ENCODE data around the gene HTR3D. TPM values are rescaled to one million over a fixed set of nuclear protein-coding genes. Genes with fewer than 3 reads are reported as not detected.

HTR3D gene
- total RNA-seq, 4 donors from 2014 or later, result not detected

DNA sequence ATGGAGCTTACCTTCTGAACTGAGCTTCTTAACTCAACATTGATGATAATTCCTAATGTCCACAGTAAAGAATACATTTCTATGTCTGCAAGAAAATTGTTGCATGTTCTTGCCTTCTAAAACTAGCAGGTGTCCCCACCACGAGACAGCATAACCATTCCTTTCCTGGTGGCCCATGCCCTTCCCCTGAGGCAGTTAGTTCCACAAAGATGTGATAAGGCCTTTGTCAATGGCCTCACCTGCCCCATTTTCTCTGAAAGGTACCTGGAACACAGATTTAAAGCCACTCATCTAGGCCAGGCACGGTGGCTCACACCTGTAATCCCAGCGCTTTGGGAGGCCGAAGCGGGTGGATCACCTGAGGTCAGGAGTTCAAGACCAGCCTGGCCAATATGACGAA lies 44.4 kb downstream of the HTR3D start:
- H3K27me3 ChIP-seq, result no peaks in the 10 kb centered on the region
- no peak for ATAC-seq
- no peaks in the 10 kb centered on the region for H3K9me3 ChIP-seq
- no peaks in the 10 kb centered on the region for H3K4me1 ChIP-seq
- 97 to 100% methylated on average over 3 to 4 of the region's 6 CpGs for WGBS, 2 donors (ENCODE audit: low coverage in 1 of 2)
- no peaks in the 10 kb centered on the region for H3K36me3 ChIP-seq
- no peak overlapping the region for H3K4me3 ChIP-seq
- no peak overlapping the region for H3K27ac ChIP-seq
- TF ChIP-seq EP300 (IDR thresholded peaks at IDR 0.05), result no peak
- no peak for TF ChIP-seq POLR2A (IDR thresholded peaks at IDR 0.05)
- no peak for TF ChIP-seq POLR2AphosphoS5 (IDR thresholded peaks at IDR 0.05)
- TF ChIP-seq, protein P1, sequence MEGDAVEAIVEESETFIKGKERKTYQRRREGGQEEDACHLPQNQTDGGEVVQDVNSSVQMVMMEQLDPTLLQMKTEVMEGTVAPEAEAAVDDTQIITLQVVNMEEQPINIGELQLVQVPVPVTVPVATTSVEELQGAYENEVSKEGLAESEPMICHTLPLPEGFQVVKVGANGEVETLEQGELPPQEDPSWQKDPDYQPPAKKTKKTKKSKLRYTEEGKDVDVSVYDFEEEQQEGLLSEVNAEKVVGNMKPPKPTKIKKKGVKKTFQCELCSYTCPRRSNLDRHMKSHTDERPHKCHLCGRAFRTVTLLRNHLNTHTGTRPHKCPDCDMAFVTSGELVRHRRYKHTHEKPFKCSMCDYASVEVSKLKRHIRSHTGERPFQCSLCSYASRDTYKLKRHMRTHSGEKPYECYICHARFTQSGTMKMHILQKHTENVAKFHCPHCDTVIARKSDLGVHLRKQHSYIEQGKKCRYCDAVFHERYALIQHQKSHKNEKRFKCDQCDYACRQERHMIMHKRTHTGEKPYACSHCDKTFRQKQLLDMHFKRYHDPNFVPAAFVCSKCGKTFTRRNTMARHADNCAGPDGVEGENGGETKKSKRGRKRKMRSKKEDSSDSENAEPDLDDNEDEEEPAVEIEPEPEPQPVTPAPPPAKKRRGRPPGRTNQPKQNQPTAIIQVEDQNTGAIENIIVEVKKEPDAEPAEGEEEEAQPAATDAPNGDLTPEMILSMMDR (IDR thresholded peaks at IDR 0.05), result no peak

DNA sequence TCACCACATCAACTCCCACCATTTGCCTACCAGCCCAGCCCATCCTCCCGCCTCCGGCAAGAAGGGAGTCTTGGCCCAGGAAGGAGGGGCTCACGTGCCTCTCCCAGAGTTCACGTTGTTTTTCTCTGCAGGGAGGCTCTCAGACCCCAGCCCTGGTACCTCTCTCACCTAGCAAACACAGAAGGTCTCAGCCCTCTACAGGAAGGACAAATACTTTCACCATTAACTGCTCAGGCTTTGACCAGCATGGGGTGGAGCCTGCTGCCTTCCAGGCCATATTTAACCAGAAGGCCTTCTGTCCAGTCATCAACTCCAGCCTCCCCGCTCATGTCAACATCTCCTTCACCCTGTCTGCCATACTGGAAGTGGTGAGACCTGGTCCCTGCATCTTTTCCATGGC lies 46.3 kb downstream of the HTR3D start:
- H3K27me3 ChIP-seq, result no peaks in the 10 kb centered on the region
- no peak overlapping the region for H3K4me3 ChIP-seq
- 46 to 51% methylated on average over 2 to 5 of the region's 5 CpGs for WGBS, 2 donors (ENCODE audit: low coverage in 1 of 2)
- H3K27ac ChIP-seq, result no peak overlapping the region
- no peaks in the 10 kb centered on the region for H3K9me3 ChIP-seq
- H3K4me1 ChIP-seq, result no peaks in the 10 kb centered on the region
- no peak for ATAC-seq
- TF ChIP-seq, protein P1 (IDR thresholded peaks at IDR 0.05), result no peak
- TF ChIP-seq POLR2AphosphoS5 (IDR thresholded peaks at IDR 0.05) (no peak), EP300 (IDR thresholded peaks at IDR 0.05) (no peak), POLR2A (IDR thresholded peaks at IDR 0.05) (no peak)
- no peaks in the 10 kb centered on the region for H3K36me3 ChIP-seq

- WGBS, 2 donors (ENCODE audit: low coverage in 1 of 2), result 79 to 81% methylated on average over 3 of the region's 3 CpGs
- no peaks in the 10 kb centered on the region for H3K4me1 ChIP-seq
- TF ChIP-seq POLR2AphosphoS5 (IDR thresholded peaks at IDR 0.05), result no peak
- TF ChIP-seq, protein P1 (IDR thresholded peaks at IDR 0.05), result no peak
- no peak for TF ChIP-seq EP300 (IDR thresholded peaks at IDR 0.05)
- TF ChIP-seq POLR2A (IDR thresholded peaks at IDR 0.05), result no peak
- H3K4me3 ChIP-seq, result no peak overlapping the region
- no peaks in the 10 kb centered on the region for H3K36me3 ChIP-seq
- no peak overlapping the region for H3K27ac ChIP-seq
- H3K27me3 ChIP-seq, result no peaks in the 10 kb centered on the region
- ATAC-seq, result no peak
- no peaks in the 10 kb centered on the region for H3K9me3 ChIP-seq
Measured at GRCh38 chr3:184078851-184079250, 47.3 kb downstream of the HTR3D start.

GRCh38 chr3:184081116-184081830 lies 49.7 kb downstream of the HTR3D start:
- WGBS, 2 donors (ENCODE audit: low coverage in 1 of 2), result 70 to 79% methylated on average over 4 of the region's 16 CpGs
- Histone ChIP-seq H3K9me3 (no peaks in the 10 kb centered on the region), H3K27me3 (no peaks in the 10 kb centered on the region), H3K4me3 (no peak overlapping the region), H3K27ac (no peak overlapping the region), H3K4me1 (no peaks in the 10 kb centered on the region), H3K36me3 (no peaks in the 10 kb centered on the region)
- TF ChIP-seq POLR2A (IDR thresholded peaks at IDR 0.05) (no peak), EP300 (IDR thresholded peaks at IDR 0.05) (no peak), POLR2AphosphoS5 (IDR thresholded peaks at IDR 0.05) (no peak)
- TF ChIP-seq, protein P1 (IDR thresholded peaks at IDR 0.05), result no peak
- no peak for ATAC-seq

DNA sequence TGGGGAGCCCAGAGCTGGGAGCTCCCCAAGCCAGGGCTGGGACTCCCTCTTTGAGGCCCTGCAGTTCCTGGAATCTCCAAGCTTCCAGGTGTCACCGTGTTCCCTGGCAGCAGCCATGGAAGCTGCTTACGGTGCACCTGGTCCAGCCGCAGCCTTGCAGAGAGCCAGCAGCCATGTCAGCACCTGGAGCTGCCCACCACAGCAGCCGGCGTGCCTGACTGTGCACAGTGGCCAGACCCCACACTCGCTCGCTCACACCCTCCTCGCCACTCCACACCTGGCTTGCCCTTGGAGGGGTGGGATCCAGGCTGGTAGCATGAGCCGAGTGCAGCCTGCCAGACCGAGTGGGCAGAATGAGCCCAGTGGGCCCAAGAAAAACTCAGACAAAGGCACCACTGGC lies 50.5 kb downstream of the HTR3D start:
- H3K4me3 ChIP-seq, result no peak overlapping the region
- no CpG with 5 or more reads among the region's 10 CpGs for WGBS, 2 donors (ENCODE audit: low coverage in 1 of 2)
- H3K27me3 ChIP-seq, result no peaks in the 10 kb centered on the region
- H3K4me1 ChIP-seq, result no peaks in the 10 kb centered on the region
- no peak overlapping the region for H3K27ac ChIP-seq
- no peak for ATAC-seq
- no peaks in the 10 kb centered on the region for H3K9me3 ChIP-seq
- TF ChIP-seq POLR2A (IDR thresholded peaks at IDR 0.05) (no peak), POLR2AphosphoS5 (IDR thresholded peaks at IDR 0.05) (no peak), EP300 (IDR thresholded peaks at IDR 0.05) (no peak)
- TF ChIP-seq, protein P1 (IDR thresholded peaks at IDR 0.05), result no peak
- no peaks in the 10 kb centered on the region for H3K36me3 ChIP-seq
